ENCODE data around the gene RPS18. TPM values are rescaled to one million over a fixed set of nuclear protein-coding genes. Genes with fewer than 3 reads are reported as not detected.

Gene RPS18
- total and polyA plus RNA-seq, 9 of the 15 experiments (the other 6 are each of a cell fraction or from before 2014, with no cell fraction given): 5,023 to 17,516 (median 8,131) TPM

GRCh38 chr6:33312361-33313104 is 40.7 kb downstream of the RPS18 start:
- peaks cover 7% of the 10 kb centered on the region; the same call in 1 of the 2 replicates for H4K20me1 ChIP-seq (replicated peaks; ENCODE audit: control insufficient read depth, insufficient read depth, low read length)
- FAIRE-seq (peak; percentile 75), DNase-seq (ENCODE audit: extremely low read depth in 1 of 4, low spot score in 3 of 4) (peak; percentile 67 to 91 (median 76)), ATAC-seq (peak; percentile 64)
- ChIA-PET POLR2A (interaction anchor here (0.6 to 3.9 kb wide), 10 partner anchors 8 to 107 kb away, joined by 3 to 36 read pairs (median 5); partner anchors contain the start of genes B3GALT4, PFDN6, RGL2 and RPS18), CTCF (ENCODE audit: low intra/inter-chr PET ratio) (interaction anchor here (0.6 kb wide), 1 partner anchor 452 kb away, joined by 3 read pairs; no protein-coding TSS in a partner anchor)
- peaks cover 41% of the 10 kb centered on the region for H3K79me2 ChIP-seq (ENCODE audit: control insufficient read depth, insufficient read depth, low read length)
- no peaks in the 10 kb centered on the region for H3K9me3 ChIP-seq (replicated peaks; ENCODE audit: control insufficient read depth, insufficient read depth, low read depth, low read length)
- no peaks in the 10 kb centered on the region for H3K27me3 ChIP-seq (ENCODE audit: control insufficient read depth in 2 of 2, insufficient read depth in 2 of 2, low read length in 2 of 2)
- peak overlapping the region; percentile 95 for H3K4me2 ChIP-seq (ENCODE audit: insufficient read depth, low read length)
- H3K9me1 ChIP-seq (ENCODE audit: control insufficient read depth, insufficient read depth, low read length): no peaks in the 10 kb centered on the region
- H3K27ac ChIP-seq (ENCODE audit: extremely low read depth, low read depth, low read length): peak overlapping the region; percentile 90
- intact Hi-C loops (cut with micrococcal nuclease) (loop anchor here (1.0 to 2.0 kb wide), 2 partner anchors 13 to 112 kb away; partner anchors contain the start of genes RXRB and SLC39A7), in situ Hi-C loops (cut with MboI) (no loop called here)
- H3K4me1 ChIP-seq (replicated peaks in 1 of 2; ENCODE audit: control insufficient read depth in 2 of 2, insufficient read depth in 2 of 2, low read length in 2 of 2): peaks cover 27 to 46% of the 10 kb centered on the region in 2 experiments
- peaks cover 31% of the 10 kb centered on the region; the same call in 1 of the 3 replicates for H3K36me3 ChIP-seq (ENCODE audit: control insufficient read depth, insufficient read depth, low read length)
- BruUV-seq (replicated peaks): no TSS peak
- H3K9ac ChIP-seq (ENCODE audit: insufficient read depth in 1 of 2, low read depth in 2 of 2, low read length in 2 of 2): peak overlapping the region; percentile 84 to 99
- peak overlapping the region; percentile 68 for H3K4me3 ChIP-seq
- H2AFZ ChIP-seq (ENCODE audit: low read depth, low read length): peak overlapping the region; percentile 86
- 6% methylated on average over 29 of the region's 29 CpGs for WGBS (ENCODE audit: insufficient coverage, low coverage, missing lambda C conversion rate)
- TF ChIP-seq POLR2A (conservative IDR thresholded peaks at IDR 0.05): no peak
- TF ChIP-seq E2F5 (CRISPR knock-in tag; IDR thresholded peaks at IDR 0.05): no peak
- TF ChIP-seq ZNF280B (CRISPR knock-in tag; IDR thresholded peaks at IDR 0.05): no peak
- TF ChIP-seq NR1H2 (CRISPR knock-in tag; IDR thresholded peaks at IDR 0.05): no peak
- TF ChIP-seq DPF2 (IDR thresholded peaks at IDR 0.05): 0 out of 2 replicates have a peak, but pooled peaks have one; percentile 21
- TF ChIP-seq ZBTB1 (CRISPR knock-in tag; IDR thresholded peaks at IDR 0.05; ENCODE audit: borderline replicate concordance, low read depth): no peak
- peak; percentile 32 to 70; a peak in 3 of 4 replicates for TF ChIP-seq MNT (conservative IDR thresholded peaks at IDR 0.05)
- no peak for TF ChIP-seq ZNF282 (CRISPR knock-in tag; IDR thresholded peaks at IDR 0.05)
- TF ChIP-seq GTF3C2 (IDR thresholded peaks at IDR 0.05; ENCODE audit: borderline replicate concordance, extremely low read depth, insufficient read length): no peak
- no peak for TF ChIP-seq ZNF354B (CRISPR knock-in tag; IDR thresholded peaks at IDR 0.05)
- peak; percentile 82 for TF ChIP-seq PKNOX1 (IDR thresholded peaks at IDR 0.05)
- 0 out of 3 replicates have a peak, but pooled peaks of 1 of the 2 experiments have one; percentile 19 for TF ChIP-seq CBX3 (IDR thresholded peaks at IDR 0.05; ENCODE audit: borderline replicate concordance in 1 of 2, low read length in 2 of 2)
- TF ChIP-seq RBFOX2 (IDR thresholded peaks at IDR 0.05; ENCODE audit: low read depth, low read length): peak; percentile 53

Data from K562 (cell line).